Activated CD4-positive, alpha-beta T cell treated with anti-CD3 and anti-CD28 coated beads, Interleukin-10, Interleukin-2, amounts not matched to agents 100 ng/mL and 50 ng/mL, durations not matched to agents 16 hours and 8 hours (primary cell): ENCODE results near the gene GBE1.

Experiments
- DNase-seq: peaks from one replicate; pipeline ENCODE4 v3.0.0-alpha.2; 2020

GBE1 gene

GRCh38 chr3:81602781-81603180, 158.7 kb downstream of the GBE1 start:
- DNase-seq: no peak

DNA sequence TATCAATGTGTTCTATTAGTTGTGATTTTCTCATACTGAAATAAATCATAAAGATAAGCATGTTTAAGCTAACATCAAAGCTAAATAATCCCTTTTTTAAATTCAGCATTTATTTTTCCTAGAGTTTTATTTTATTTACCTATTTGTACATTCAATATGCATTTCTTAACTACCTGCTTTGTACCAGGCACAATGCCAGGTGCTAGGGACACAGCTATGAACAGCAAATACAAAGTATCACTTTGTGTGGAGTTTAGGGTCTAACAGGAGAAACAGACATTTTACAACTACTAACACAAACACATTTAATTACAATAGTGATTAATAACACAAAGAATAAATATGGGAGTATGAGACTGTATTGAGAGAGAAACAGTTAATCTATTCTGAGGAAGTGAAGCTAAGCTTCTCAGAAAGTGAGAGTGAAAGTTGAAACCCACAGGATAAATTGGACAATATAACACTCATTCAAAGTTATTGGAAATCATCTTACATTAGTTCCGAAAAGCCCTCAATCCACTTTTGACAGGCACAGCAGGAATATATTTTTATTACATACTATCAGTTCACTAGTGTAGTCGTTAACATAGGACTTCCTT, 159.6 kb downstream of the GBE1 start:
- DNase-seq: no peak

- no peak for DNase-seq
Observed at GRCh38 chr3:81592101-81592500, 169.3 kb downstream of the GBE1 start.

GRCh38 chr3:81585937-81586336, 175.5 kb downstream of the GBE1 start:
- no peak for DNase-seq

DNA sequence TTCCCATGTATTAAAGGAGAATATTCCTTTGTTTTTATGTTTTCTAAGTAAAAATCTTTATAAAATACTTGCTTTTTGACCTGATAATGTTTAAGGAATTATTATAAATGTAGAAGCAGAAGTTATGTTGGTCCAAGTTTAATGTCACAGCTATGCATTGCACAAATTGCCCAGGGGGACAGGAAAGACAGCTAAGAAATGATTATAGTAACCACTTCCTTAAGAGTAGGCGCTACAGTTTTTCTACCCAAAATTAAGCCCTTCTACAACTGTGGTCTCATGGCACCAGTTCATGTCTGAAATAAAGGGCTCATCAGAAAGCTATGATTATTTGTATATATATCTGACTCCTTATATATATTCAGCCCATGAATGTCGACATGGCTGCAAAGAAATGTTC, 176.4 kb downstream of the GBE1 start:
- DNase-seq: no peak

- peak; percentile 25 for DNase-seq
Observed at GRCh38 chr3:81581966-81582599, 179.4 kb downstream of the GBE1 start.

DNA sequence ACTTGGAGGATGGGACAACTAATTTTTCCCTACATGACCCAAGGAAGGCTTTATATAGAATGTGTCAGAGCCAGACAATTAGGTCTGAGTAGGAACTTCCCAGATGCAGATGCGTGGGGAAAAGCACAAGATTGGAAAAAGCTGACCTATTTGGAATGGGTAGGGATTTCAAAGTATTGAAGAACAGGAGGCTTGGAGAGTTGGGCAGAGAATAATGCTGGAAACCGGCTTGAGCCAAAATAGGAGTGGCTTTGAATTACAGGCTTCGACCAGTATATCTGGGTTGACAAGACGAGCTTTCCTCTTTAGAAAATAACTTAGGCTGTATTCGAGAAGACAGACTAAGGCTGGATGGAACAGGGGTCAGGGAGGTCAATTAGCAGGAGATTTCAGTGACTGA, 181.1 kb downstream of the GBE1 start:
- no peak for DNase-seq

- DNase-seq: no peak
Observed at GRCh38 chr3:81579744-81580143, 181.7 kb downstream of the GBE1 start.

GRCh38 chr3:81572201-81572756, 189.2 kb downstream of the GBE1 start:
- DNase-seq: no peak

- no peak for DNase-seq
Observed at GRCh38 chr3:81568378-81568777, 193.1 kb downstream of the GBE1 start.

DNA sequence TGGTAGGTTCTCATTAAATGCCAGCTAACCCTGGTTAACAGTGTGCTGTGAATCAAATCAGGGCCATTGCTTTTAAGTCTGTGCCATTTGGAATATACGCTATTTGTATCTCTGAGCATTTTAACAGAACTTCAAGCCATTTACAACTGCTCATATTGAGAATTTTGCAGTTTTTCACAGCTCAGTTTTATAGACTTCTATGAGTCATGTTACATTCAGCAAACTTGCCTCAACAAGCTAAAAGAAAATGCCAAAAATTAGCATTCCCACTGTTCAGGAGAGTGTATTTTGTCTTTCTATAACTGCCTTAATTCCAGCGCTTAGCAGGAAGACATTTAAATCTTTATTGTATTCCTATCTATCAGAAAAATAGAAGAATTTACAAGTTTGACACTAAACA, 196.4 kb downstream of the GBE1 start:
- DNase-seq: no peak

DNA sequence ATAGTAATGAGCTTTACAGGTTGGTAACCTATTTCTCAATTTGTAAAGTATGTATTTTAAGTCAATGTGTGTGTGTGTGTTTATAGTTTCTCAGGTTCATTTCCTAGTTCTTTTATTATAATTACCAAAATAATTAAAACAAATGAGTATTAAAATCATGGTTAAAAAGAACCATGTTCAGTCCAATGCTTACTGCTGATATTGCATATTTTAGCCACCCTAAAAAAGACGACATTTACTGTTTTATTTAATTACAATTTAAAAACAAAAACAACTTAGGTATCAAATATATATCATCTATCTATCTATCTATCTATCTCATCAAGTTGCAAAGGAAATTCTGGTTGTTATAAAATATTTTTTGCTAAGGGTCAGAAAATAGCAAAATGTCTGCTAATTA, 203.3 kb downstream of the GBE1 start:
- DNase-seq: no peak

DNA sequence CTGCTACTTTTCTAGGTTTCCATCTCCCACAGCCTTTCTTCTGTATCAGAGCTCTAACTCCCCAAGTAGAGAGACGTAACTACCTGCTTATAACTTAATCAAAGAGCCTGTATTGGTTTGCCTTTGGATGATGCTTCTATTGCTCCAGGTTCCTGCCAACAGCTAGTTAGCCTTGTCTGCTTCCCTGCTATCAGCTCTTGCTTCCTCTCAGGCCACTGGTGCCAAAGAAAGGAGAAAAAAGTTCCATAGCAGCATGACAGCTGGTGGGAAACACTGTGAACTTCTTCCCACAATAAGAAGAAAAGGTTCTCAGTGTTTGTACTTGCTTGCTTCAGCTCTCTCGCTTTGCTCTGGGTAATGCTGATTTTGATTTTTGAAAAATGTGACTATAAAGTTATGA, 206.6 kb downstream of the GBE1 start:
- no peak for DNase-seq

DNA sequence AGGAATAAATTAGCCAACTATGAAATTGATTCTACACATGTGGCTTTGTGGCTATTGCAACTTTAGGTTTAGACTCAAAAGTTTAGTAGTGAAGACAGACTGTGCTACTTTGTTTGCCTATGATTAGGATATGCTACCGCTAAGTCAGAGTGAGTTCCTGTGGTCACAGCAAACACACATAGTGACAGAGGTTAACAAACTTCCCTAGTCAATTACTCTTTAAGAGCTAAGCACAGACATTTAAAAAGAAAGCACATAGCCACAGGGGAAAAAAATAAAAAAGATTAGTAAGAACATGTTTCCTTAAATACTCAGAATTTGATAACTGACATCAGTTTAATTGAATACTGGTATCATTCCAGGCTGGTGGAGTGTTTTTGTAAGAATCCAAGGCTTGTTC, 207.1 kb downstream of the GBE1 start:
- peak; percentile 23 for DNase-seq

DNA sequence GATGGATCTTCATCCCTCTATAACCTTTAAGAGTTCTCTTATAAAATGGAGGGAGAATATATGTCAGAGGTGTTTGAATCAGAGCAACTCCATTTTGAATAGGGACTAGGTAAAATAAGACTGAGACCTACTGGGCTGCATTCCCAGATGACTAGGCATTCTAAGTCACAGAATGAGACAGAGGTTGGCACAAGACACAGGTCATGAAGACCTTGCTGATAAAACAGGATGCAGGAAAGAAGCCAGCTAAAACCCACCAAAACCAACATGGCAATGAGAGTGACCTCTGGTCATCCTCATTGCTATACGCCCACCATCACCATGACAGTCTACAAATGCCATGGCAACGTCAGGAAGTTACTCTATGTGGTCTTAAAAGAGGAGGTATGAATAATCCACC, 211.0 kb downstream of the GBE1 start:
- DNase-seq: no peak

- no peak for DNase-seq
Observed at GRCh38 chr3:81549831-81550230, 211.6 kb downstream of the GBE1 start.

GRCh38 chr3:81549388-81549787, 212.1 kb downstream of the GBE1 start:
- DNase-seq: no peak

- DNase-seq: no peak
Observed at GRCh38 chr3:81545572-81545971, 215.9 kb downstream of the GBE1 start.

DNA sequence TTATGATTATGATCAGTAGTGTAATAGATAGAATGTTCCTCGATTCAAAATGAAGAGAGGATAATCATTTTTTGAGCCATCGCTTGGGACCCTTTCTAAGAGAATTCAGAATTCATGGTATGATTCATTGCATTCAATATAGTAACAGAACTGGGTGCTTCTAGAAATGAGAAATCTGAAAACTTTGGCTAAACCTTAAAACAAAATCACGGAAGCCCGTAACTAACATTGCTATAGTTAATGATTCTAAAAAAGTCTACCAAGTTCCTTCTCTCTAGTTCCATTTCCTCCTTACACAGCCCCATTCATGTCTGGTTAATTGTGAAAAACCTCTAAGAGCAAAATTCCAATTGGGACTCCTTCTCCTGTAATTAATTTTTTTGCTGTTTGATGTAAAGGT, 217.1 kb downstream of the GBE1 start:
- DNase-seq: no peak

- peak; percentile 4 for DNase-seq
Observed at GRCh38 chr3:81540787-81541186, 220.7 kb downstream of the GBE1 start.

GRCh38 chr3:81531846-81532245, 229.6 kb downstream of the GBE1 start:
- DNase-seq: no peak

DNA sequence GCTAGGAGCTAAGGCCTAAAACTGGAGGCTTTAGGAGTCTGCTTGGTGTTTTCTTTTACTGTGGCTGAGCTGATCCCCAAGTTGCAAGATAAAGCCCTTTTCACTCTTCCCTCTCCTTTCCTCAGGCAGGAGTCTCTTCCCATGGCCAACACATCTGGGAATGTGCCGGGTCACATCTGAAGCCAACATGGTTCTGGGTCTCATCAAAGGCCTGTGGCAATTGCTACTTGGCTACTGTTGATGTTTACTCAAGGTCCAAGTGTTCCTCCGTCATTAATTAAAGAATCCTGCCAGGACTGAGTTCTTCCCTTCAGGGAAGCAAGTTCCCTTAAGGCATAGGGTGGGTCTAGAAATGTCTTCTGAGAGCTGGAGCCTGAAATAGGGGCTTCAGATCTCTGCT, 230.2 kb downstream of the GBE1 start:
- no peak for DNase-seq

GRCh38 chr3:81530180-81530939, 231.1 kb downstream of the GBE1 start:
- DNase-seq: no peak

DNA sequence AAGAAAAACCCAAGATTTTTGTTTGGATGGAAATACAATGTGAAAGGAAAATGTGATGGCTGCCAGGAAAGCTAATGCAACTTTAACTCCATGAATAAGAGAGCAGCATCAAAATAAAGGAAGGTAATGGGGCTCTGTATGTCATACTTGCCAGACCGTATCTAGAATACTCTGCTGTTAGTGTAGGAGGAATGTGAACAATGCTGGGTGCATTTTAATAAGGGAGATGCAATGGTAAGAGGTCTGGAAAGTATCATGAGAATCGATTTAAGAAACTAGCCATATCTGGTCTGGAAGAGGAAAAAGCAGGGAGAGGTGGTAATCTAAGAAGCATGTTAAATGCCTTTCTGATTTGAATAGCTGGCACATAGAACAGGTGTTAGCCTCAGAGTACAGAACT, 239.6 kb downstream of the GBE1 start:
- no peak for DNase-seq
